Gastroesophageal sphincter (tissue), 4 donors: ENCODE data around the gene GZMA. TPM values are rescaled to one million over a fixed set of nuclear protein-coding genes. Genes with fewer than 3 reads are reported as not detected.

Experiments
- ATAC-seq: fragments of 150-250 bp; one replicate; pipeline ENCODE4 v1.9.1; 2016; ENCODE audit warnings: mild to moderate bottlenecking, moderate library complexity
- H3K27ac ChIP-seq, 4 donors: fragments of 200-600 bp; sonication (generic) in 3 of 4; 1 replicate in 3 of 4; 2 replicates in 1 of 4; pipeline ENCODE4 v1.5.1; 2016 to 2019
- H3K27me3 ChIP-seq: fragments of 200-600 bp; sonication (generic); one replicate; pipeline ENCODE4 v1.5.1; 2019
- H3K36me3 ChIP-seq, 2 donors: fragments of 200-600 bp; sonication (generic); one replicate each; pipeline ENCODE4 v1.5.1; 2019; ENCODE audit warnings: control low read depth in 1 of 2
- H3K4me1 ChIP-seq, 3 donors: fragments of 200-600 bp; sonication (generic); 1 replicate in 2 of 3; 2 replicates in 1 of 3; pipeline ENCODE4 v1.5.1; 2016 to 2019; ENCODE audit warnings: control low read depth in 2 of 3
- H3K4me3 ChIP-seq, 2 donors: fragments of 200-600 bp; sonication (generic); one replicate each; pipeline ENCODE4 v1.5.1; 2019; ENCODE audit warnings: mild to moderate bottlenecking in 1 of 2, moderate library complexity in 1 of 2
- H3K9me3 ChIP-seq, 3 donors: fragments of 200-600 bp; sonication (generic); one replicate each; pipeline ENCODE4 v1.5.1; 2017 to 2019; ENCODE audit warnings: control low read depth in 2 of 3
- CTCF ChIP-seq, 4 experiments: fragments of 200-600 bp in 2 of 4; fragments of 450-650 bp in 2 of 4; sonication (generic) in 1 of 4; IDR thresholded peaks; one replicate each; pipeline ENCODE4 v1.5.1; 2017 to 2019; ENCODE audit warnings: antibody characterized with exemption in 4 of 4, mild to moderate bottlenecking in 2 of 4, moderate library complexity in 2 of 4
- EP300 ChIP-seq: sonication (generic); formaldehyde crosslinking; IDR thresholded peaks from one replicate; pipeline ENCODE4 v1.6.1; 2017; ENCODE audit warnings: antibody characterized with exemption, mild to moderate bottlenecking
- POLR2A ChIP-seq, 2 donors: fragments of 450-650 bp; IDR thresholded peaks; one replicate each; pipeline ENCODE4 v1.6.1; 2017; ENCODE audit warnings: antibody characterized with exemption in 2 of 2, mild to moderate bottlenecking in 2 of 2, moderate library complexity in 1 of 2
- POLR2AphosphoS5 ChIP-seq: sonication (generic); formaldehyde crosslinking; IDR thresholded peaks from one replicate; pipeline ENCODE4 v1.6.1; 2017; ENCODE audit warnings: antibody characterized with exemption
- WGBS, 2 donors: methylation state at CpG; one replicate each; pipeline ENCODE4 v1.1.5; 2018; ENCODE audit warnings: low coverage in 1 of 2; 5-methylcytosine and 5-hydroxymethylcytosine counted together
- total RNA-seq, 4 donors: library from RNA; depleted of rRNA; stranded (reverse); fragments of >200 nt; gene quantifications; one replicate each; pipeline ENCODE4 v1.1.0, GENCODE V29; 2016

Gene GZMA
- total RNA-seq, 4 donors from 2014 or later, result 3.5 TPM; not detected in 3

- no peaks in the 10 kb centered on the region for H3K4me1 ChIP-seq
- ATAC-seq, result no peak
These were observed 7.8 kb downstream of the GZMA start for GRCh38 chr5:55110217-55110616.

GRCh38 chr5:55113327-55113726 lies 10.9 kb downstream of the GZMA start:
- Histone ChIP-seq H3K9me3 (no peaks in the 10 kb centered on the region), H3K27ac (no peak overlapping the region), H3K4me3 (no peak overlapping the region), H3K27me3 (peaks cover 7% of the 10 kb centered on the region), H3K4me1 (no peaks in the 10 kb centered on the region), H3K36me3 (no peaks in the 10 kb centered on the region)
- TF ChIP-seq EP300, result no peak
- TF ChIP-seq CTCF (IDR thresholded peaks at IDR 0.05), result no peak
- TF ChIP-seq POLR2A (IDR thresholded peaks at IDR 0.05), result no peak
- no peak for TF ChIP-seq POLR2AphosphoS5
- no peak for ATAC-seq

More at GRCh38 chr5:55110217-55110616, 7.8 kb downstream of the GZMA start:
- Histone ChIP-seq H3K9me3 (no peaks in the 10 kb centered on the region), H3K27me3 (no peaks in the 10 kb centered on the region), H3K4me3 (no peak overlapping the region), H3K36me3 (no peaks in the 10 kb centered on the region), H3K27ac (no peak overlapping the region)
- no peak for TF ChIP-seq POLR2A (IDR thresholded peaks at IDR 0.05)
- TF ChIP-seq EP300, result no peak
- no peak for TF ChIP-seq CTCF (IDR thresholded peaks at IDR 0.05)
- no peak for TF ChIP-seq POLR2AphosphoS5
- 80 to 100% methylated on average over 1 of the region's 2 CpGs for WGBS, 2 donors

GRCh38 chr5:55114061-55114460 lies 11.6 kb downstream of the GZMA start:
- no peak for ATAC-seq

GRCh38 chr5:55123365-55123764 lies 20.9 kb downstream of the GZMA start:
- TF ChIP-seq CTCF (IDR thresholded peaks at IDR 0.05) (no peak), POLR2AphosphoS5 (no peak), EP300 (no peak), POLR2A (IDR thresholded peaks at IDR 0.05) (no peak)
- no peak overlapping the region for H3K27ac ChIP-seq
- no peaks in the 10 kb centered on the region for H3K36me3 ChIP-seq
- H3K4me3 ChIP-seq, result no peak overlapping the region
- peaks cover 18% of the 10 kb centered on the region for H3K27me3 ChIP-seq
- H3K4me1 ChIP-seq, result no peaks in the 10 kb centered on the region
- whole genome bisulfite sequencing, 2 donors, result 71% methylated on average over 3 of the region's 3 CpGs; no CpG with 5 or more reads in 1 of the 2 donors
- no peak for ATAC-seq
- H3K9me3 ChIP-seq, result no peaks in the 10 kb centered on the region

More at GRCh38 chr5:55114061-55114460, 11.6 kb downstream of the GZMA start:
- Histone ChIP-seq H3K27me3 (peaks cover 14% of the 10 kb centered on the region), H3K4me3 (no peak overlapping the region), H3K9me3 (no peaks in the 10 kb centered on the region), H3K27ac (no peak overlapping the region), H3K4me1 (no peaks in the 10 kb centered on the region), H3K36me3 (no peaks in the 10 kb centered on the region)
- 50 to 60% methylated on average over 1 to 2 of the region's 3 CpGs for WGBS, 2 donors
- TF ChIP-seq EP300 (no peak), POLR2AphosphoS5 (no peak)

- 56 to 70% methylated on average over 2 to 4 of the region's 5 CpGs for WGBS, 2 donors
- Histone ChIP-seq H3K27ac (no peak overlapping the region), H3K4me1 (no peaks in the 10 kb centered on the region), H3K9me3 (peaks cover 0 to 13% (median 0%) of the 10 kb centered on the region in 3 donors), H3K36me3 (no peaks in the 10 kb centered on the region), H3K4me3 (no peak overlapping the region), H3K27me3 (peaks cover 9% of the 10 kb centered on the region)
- ATAC-seq, result no peak
- no peak for TF ChIP-seq CTCF (IDR thresholded peaks at IDR 0.05)
- no peak for TF ChIP-seq EP300
- no peak for TF ChIP-seq POLR2AphosphoS5
- TF ChIP-seq POLR2A (IDR thresholded peaks at IDR 0.05), result no peak
These were observed 31.7 kb downstream of the GZMA start for GRCh38 chr5:55134053-55134722.
